Uterus (tissue), 2 donors: Measurements from ENCODE around the gene NBEA.

Experiments used
- CTCF ChIP-seq, 4 experiments: fragments of 200-600 bp in 2 of 4; fragments of 450-650 bp in 2 of 4; sonication (generic) in 2 of 4; IDR thresholded peaks; one replicate each; pipeline ENCODE4 v1.5.1; 2016 to 2019; ENCODE audit warnings: antibody characterized with exemption in 4 of 4, mild to moderate bottlenecking in 2 of 4, moderate library complexity in 1 of 4
- POLR2A ChIP-seq, 2 donors: fragments of 450-650 bp; IDR thresholded peaks; one replicate each; pipeline ENCODE4 v1.6.1; 2016; ENCODE audit warnings: antibody characterized with exemption in 2 of 2, mild to moderate bottlenecking in 1 of 2, moderate library complexity in 1 of 2

- TF ChIP-seq CTCF (IDR thresholded peaks at IDR 0.05) (no peak), POLR2A (IDR thresholded peaks at IDR 0.05) (no peak)
Measured at GRCh38 chr13:35704331-35704730, 762.3 kb downstream of the NBEA start.
